HG03060 (cell line): ENCODE measurements around the gene ARHGAP26.

Source experiments
- ATAC-seq: cut with Tn5 transposase; IDR thresholded peaks from one replicate; pipeline ENCODE4 v1.9.1; 2021; ENCODE audit warnings: low read depth, moderate number of reproducible peaks; ENCODE audit not compliant: unreplicated experiment

ARHGAP26 gene

GRCh38 chr5:143219696-143220095 lies 449.5 kb downstream of the ARHGAP26 start:
- no peak for ATAC-seq

- ATAC-seq = no peak
Measured at GRCh38 chr5:143220748-143221251, 450.6 kb downstream of the ARHGAP26 start.

- ATAC-seq = peak; percentile 68
Measured at GRCh38 chr5:143222287-143223231, 452.4 kb downstream of the ARHGAP26 start.

GRCh38 chr5:143224672-143225071 lies 454.5 kb downstream of the ARHGAP26 start:
- no peak for ATAC-seq

GRCh38 chr5:143225511-143225910 lies 455.3 kb downstream of the ARHGAP26 start:
- no peak for ATAC-seq

GRCh38 chr5:143226361-143226760 lies 456.2 kb downstream of the ARHGAP26 start:
- ATAC-seq = no peak

GRCh38 chr5:143226872-143227271 lies 456.7 kb downstream of the ARHGAP26 start:
- no peak for ATAC-seq

- ATAC-seq = no peak
Measured at GRCh38 chr5:143227301-143227700, 457.1 kb downstream of the ARHGAP26 start.

GRCh38 chr5:143228597-143229293 lies 458.6 kb downstream of the ARHGAP26 start:
- no peak for ATAC-seq

- ATAC-seq = peak; percentile 12
Measured at GRCh38 chr5:143229426-143229895, 459.3 kb downstream of the ARHGAP26 start.

- ATAC-seq = peak; percentile 90
Measured at GRCh38 chr5:143229896-143230675, 459.9 kb downstream of the ARHGAP26 start.

GRCh38 chr5:143230676-143230996 lies 460.5 kb downstream of the ARHGAP26 start:
- ATAC-seq = no peak

GRCh38 chr5:143231416-143231815 lies 461.2 kb downstream of the ARHGAP26 start:
- no peak for ATAC-seq

- no peak for ATAC-seq
Measured at GRCh38 chr5:143231973-143232812, 462.0 kb downstream of the ARHGAP26 start.

- no peak for ATAC-seq
Measured at GRCh38 chr5:143233031-143233430, 462.9 kb downstream of the ARHGAP26 start.

GRCh38 chr5:143234162-143234842 lies 464.1 kb downstream of the ARHGAP26 start:
- ATAC-seq = no peak

GRCh38 chr5:143235423-143235822 lies 465.2 kb downstream of the ARHGAP26 start:
- no peak for ATAC-seq

- no peak for ATAC-seq
Measured at GRCh38 chr5:143236682-143237081, 466.5 kb downstream of the ARHGAP26 start.

- ATAC-seq = no peak
Measured at GRCh38 chr5:143237664-143238063, 467.5 kb downstream of the ARHGAP26 start.
